NCI-H187 (cell line): ENCODE results near the gene PRKN.
"Not testable (repeated sequence)": the region's sequence is repeated elsewhere in the genome, so short reads cannot be mapped to it uniquely, and the experiment has no call there.

Source experiments
- DNase-seq, 2 experiments: peaks; one replicate each; lab custom pipeline; 2025; lab: John Stamatoyannopoulos, UW

Gene PRKN

DNA sequence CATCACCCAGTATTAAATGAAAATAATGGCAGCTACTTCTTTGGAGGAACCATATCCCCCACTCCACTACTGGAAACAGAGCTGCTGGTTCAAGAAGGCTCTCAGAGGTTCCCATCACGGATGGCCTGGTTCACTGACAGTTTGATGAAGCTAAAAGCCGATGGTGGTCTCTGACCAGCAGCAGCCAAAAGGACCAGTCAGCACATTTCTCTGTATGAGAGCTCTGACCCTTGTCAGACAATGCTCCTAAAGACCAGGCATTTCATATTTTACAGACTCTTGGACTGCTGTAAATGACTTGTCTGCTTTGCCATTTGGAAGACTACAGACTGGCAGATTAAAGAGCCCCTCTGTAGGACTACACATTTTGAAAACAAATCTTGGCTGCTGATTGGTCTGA, 16.6 kb downstream of the PRKN start:
- DNase-seq: no peak

- DNase-seq: no peak
Observed at GRCh38 chr6:162710419-162710818, 17.1 kb downstream of the PRKN start.

DNA sequence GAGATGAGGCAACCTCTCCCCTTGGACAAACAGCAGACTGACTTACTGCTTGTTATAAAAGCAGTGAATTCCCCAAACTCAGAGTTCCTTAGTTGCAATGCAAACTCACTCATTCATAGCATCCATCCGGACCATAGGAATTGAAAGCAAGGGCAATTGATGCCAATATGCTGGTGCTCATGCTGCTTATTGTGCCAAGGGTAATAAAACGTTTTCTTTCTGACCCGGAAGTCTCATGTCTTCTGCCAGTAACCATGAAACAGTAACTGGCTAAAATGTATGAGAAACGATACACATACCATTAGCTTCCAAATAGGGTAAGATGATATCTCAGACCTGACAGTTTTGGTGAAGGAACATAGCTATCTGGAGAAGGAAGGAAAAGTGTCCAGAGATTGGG, 18.1 kb downstream of the PRKN start:
- no peak for DNase-seq

GRCh38 chr6:162708971-162709370, 18.6 kb downstream of the PRKN start:
- peak in 1 of 2 experiments; percentile 11 for DNase-seq

DNA sequence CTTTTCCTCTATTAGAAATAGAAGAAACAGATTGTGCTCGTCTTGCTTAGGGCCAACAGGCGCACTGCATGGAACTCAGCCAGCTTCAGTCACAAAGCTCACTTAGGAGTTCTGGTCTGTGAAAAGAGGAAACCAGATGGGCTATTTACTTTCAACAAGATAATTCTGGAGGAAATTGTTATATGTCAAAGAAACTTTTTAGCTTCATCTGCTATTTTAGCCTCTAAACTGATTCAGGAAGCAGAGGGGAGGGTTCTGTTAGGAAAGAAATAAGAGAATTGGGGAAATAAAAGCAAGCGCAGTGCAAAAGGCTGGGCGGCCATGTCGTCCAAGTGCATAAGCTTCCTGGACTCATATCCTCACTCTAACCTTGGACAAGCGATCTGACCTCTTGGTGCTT, 21.3 kb downstream of the PRKN start:
- no peak for DNase-seq

DNA sequence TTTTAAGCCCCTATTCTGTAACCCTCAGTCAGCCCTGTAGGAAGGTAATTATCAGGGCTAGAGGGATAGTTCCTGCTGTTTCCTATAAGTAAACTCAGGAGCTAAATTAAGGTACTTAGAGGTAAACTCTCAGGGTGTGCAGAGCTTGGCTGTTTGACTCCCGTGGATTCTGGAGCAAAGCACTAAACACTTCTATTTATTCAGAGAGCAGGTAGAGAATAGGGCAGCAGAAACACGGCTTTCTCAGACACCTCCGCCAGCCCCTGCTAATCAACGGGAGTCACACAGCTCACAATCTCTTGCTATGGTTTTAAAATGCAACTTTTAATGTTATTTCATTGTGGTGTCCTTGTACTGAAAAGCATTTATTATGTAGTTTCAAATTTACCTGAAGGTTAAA, 21.8 kb downstream of the PRKN start:
- no peak for DNase-seq

DNA sequence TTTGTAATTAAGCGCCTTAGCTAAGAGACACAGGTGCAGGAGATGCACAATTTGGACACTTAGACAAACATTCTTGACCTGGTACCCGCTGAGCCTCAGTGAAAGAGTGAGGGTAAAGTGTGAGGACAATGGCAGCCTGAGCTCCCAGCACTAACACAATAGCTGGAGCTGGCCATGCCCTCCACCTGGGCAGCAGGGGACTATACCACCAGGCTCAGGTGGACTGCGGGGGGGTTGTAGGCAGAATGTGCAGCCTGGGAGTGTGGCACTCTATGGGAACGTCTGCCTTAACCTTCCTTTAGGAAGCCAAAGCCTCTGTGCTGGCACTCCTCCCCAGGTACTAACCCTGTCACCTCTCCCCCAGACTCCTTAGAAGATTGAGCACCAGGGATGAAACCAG, 23.6 kb downstream of the PRKN start:
- DNase-seq: no peak

GRCh38 chr6:162702446-162702845, 25.1 kb downstream of the PRKN start:
- DNase-seq: no peak

DNA sequence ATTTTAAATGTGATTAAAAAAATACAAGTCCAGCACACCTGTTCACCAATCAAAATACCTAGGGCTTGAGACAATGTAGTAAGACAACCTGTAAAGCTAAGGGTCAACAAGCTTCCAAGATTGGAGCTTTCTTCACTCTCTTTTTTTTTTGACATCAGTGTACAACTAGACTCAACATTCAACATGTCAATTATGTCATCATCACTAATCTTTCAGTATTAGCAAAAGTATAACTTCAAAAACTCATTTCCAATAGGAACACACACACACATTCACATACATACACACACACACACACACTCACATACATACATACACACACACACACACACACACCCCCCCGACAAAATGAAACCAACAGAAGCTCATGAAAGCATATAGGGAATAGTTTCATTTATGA, 26.0 kb downstream of the PRKN start:
- DNase-seq: no peak

GRCh38 chr6:162700966-162701365, 26.6 kb downstream of the PRKN start:
- DNase-seq: no peak

DNA sequence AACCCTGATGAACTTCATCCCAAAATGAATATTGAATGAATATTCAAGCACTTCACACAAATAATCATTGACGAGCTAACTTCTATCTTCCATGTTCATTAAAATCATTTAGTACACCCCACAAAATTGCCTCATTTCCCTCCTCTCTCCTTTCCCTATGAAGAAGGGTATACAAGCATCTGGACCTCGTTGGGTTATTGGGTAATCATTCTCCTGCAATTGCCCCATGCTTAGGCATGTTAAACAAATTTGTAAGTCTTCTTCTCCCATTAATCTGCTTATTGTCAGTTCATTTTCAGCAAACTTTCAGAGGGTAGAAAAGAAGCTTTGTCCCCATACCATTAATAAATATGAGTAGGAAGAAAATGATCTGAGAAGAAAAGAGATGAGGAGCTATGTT, 27.6 kb downstream of the PRKN start:
- no peak for DNase-seq

GRCh38 chr6:162698440-162698839, 29.1 kb downstream of the PRKN start:
- no peak for DNase-seq

- no peak for DNase-seq
Observed at GRCh38 chr6:162697872-162698403, 29.6 kb downstream of the PRKN start.

DNA sequence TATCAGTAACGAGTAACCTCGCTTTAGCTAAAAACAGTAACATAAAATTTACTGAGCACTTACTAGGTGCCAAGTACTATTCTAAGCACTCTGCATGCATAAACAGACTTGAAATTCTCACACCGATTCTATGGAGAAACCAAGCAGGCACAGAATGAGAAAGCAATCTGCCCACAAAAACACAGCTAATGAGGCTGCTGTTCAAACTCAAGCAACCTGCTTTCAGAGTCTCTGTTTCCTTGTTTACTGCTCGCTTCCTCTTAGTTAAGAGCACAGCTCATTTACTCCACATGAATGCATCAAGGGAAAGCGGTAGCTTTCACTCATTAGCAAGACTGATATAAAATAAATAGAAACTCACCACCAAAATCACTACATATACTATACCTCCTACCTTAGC, 37.4 kb downstream of the PRKN start:
- DNase-seq: no peak

- DNase-seq: no peak
Observed at GRCh38 chr6:162688751-162689345, 38.7 kb downstream of the PRKN start.

- no peak for DNase-seq
Observed at GRCh38 chr6:162685586-162685985, 42.0 kb downstream of the PRKN start.

- no peak for DNase-seq
Observed at GRCh38 chr6:162684961-162685360, 42.6 kb downstream of the PRKN start.

DNA sequence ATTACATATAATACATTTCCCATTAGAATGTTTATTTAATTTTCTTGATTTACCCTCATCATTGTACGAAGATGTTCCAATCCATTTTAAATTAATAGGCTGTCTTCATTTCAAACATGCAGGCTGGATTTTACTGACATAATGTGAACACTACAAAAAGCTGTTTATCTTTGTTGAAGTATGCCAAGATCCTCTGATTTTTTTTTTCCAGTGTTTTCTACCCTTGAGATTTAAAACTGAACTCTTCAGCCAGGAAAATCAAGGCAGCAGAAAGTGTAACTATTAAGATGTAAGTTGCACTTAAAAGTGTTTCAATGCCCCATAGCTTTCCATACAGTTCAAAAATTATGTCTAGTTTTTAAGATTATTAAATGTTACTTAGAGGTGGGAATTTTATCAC, 43.5 kb downstream of the PRKN start:
- DNase-seq: no peak

GRCh38 chr6:162683135-162683534, 44.4 kb downstream of the PRKN start:
- no peak for DNase-seq

DNA sequence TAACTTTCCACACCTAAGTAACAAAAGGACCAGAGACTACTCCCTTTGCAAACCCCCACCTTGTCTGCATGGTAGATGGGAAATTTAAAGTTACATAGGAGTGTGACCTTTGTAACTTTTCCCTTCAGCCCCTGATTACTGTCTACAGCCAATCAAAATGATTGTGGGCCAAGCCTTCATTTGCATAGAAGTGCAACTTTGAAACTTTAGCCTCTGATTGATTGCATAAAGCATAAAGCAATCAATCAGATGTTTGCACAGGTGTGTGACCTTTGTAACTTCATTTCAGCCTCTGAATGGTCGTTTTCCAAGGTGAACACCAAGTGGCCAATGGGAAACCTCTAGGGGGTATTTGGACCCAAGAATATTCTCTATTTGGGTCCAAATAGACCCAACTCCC, 46.1 kb downstream of the PRKN start:
- DNase-seq: no peak

DNA sequence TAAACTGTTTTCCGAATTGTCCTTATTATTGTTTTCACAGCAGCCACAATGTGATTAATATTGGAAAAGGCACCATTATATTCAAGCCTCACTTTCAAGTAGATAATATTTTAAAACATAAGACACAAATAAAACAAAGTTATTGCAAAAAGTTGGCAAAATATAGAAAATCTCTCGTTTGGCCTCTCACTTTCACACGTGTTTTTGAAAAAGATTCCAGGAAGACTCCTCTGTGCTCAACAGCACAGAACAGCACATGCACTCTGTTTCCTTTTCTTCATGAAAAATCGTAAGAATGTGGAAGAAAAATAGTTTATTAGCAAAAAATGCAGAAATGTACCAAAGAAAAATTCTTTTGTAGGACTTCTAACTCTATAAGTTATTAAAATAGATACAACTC, 46.7 kb downstream of the PRKN start:
- DNase-seq: no peak

- DNase-seq: no peak
Observed at GRCh38 chr6:162680367-162680766, 47.2 kb downstream of the PRKN start.

- no peak for DNase-seq
Observed at GRCh38 chr6:162679681-162680080, 47.9 kb downstream of the PRKN start.

- not testable (repeated sequence) for DNase-seq
Observed at GRCh38 chr6:162678896-162679295, 48.7 kb downstream of the PRKN start.

- DNase-seq: no peak
Observed at GRCh38 chr6:162675503-162675902, 52.1 kb downstream of the PRKN start.
